ENCODE results near the gene SV2A.

Gene SV2A

GRCh38 chr1:149906570-149907075, 11.0 kb downstream of the SV2A start:
- Histone ChIP-seq H3K27me3 (ENCODE audit: insufficient read depth, poor library complexity, severe bottlenecking) (no peaks in the 10 kb centered on the region), H3K36me3 (ENCODE audit: low read depth) (no peaks in the 10 kb centered on the region), H3K27ac (ENCODE audit: poor library complexity, severe bottlenecking) (no peak overlapping the region), H3K9me3 (ENCODE audit: severe bottlenecking) (no peaks in the 10 kb centered on the region), H3K4me1 (ENCODE audit: insufficient read depth, poor library complexity, severe bottlenecking) (no peaks in the 10 kb centered on the region), H3K4me3 (ENCODE audit: severe bottlenecking) (no peak overlapping the region)
- ATAC-seq (ENCODE audit: low read depth): no peak
- no peak for DNase-seq (ENCODE audit: low spot score)
- no peak for TF ChIP-seq CTCF (IDR thresholded peaks at IDR 0.05; ENCODE audit: poor library complexity, severe bottlenecking)

GRCh38 chr1:149903836-149904491, 13.7 kb downstream of the SV2A start:
- 0 out of 2 replicates have a peak, but pooled peaks cover 5% of the 10 kb centered on the region for H3K36me3 ChIP-seq (ENCODE audit: low read depth)
- DNase-seq (ENCODE audit: low spot score) (no peak), ATAC-seq (ENCODE audit: low read depth) (no peak)
- no peaks in the 10 kb centered on the region for H3K27me3 ChIP-seq (ENCODE audit: insufficient read depth, poor library complexity, severe bottlenecking)
- H3K4me1 ChIP-seq (ENCODE audit: insufficient read depth, poor library complexity, severe bottlenecking): no peaks in the 10 kb centered on the region
- no peaks in the 10 kb centered on the region for H3K9me3 ChIP-seq (ENCODE audit: severe bottlenecking)
- TF ChIP-seq CTCF (IDR thresholded peaks at IDR 0.05; ENCODE audit: poor library complexity, severe bottlenecking): no peak
- H3K27ac ChIP-seq (ENCODE audit: poor library complexity, severe bottlenecking): no peak overlapping the region
- no peak overlapping the region for H3K4me3 ChIP-seq (ENCODE audit: severe bottlenecking)

GRCh38 chr1:149899460-149900284, 18.0 kb downstream of the SV2A start, which contains the start of gene BOLA1:
TSS of gene BOLA1 (plus strand) at chr1:149899568. CDS start at chr1:149900060, 492 bp downstream.
- 0 out of 2 replicates have a peak, but pooled peaks cover 5% of the 10 kb centered on the region for H3K36me3 ChIP-seq (ENCODE audit: low read depth)
- no peaks in the 10 kb centered on the region for H3K4me1 ChIP-seq (ENCODE audit: insufficient read depth, poor library complexity, severe bottlenecking)
- H3K27ac ChIP-seq (ENCODE audit: poor library complexity, severe bottlenecking): peak within 1 kb of the TSS; percentile 47

GRCh38 chr1:149896575-149896974, 21.1 kb downstream of the SV2A start:
- DNase-seq (ENCODE audit: low spot score) (no peak), ATAC-seq (ENCODE audit: low read depth) (no peak)
- Histone ChIP-seq H3K4me1 (ENCODE audit: insufficient read depth, poor library complexity, severe bottlenecking) (no peaks in the 10 kb centered on the region), H3K4me3 (ENCODE audit: severe bottlenecking) (no peak overlapping the region), H3K27me3 (ENCODE audit: insufficient read depth, poor library complexity, severe bottlenecking) (no peaks in the 10 kb centered on the region), H3K36me3 (ENCODE audit: low read depth) (0 out of 2 replicates have a peak, but pooled peaks cover 5% of the 10 kb centered on the region), H3K27ac (ENCODE audit: poor library complexity, severe bottlenecking) (no peak overlapping the region), H3K9me3 (ENCODE audit: severe bottlenecking) (no peaks in the 10 kb centered on the region)
- TF ChIP-seq CTCF (IDR thresholded peaks at IDR 0.05; ENCODE audit: poor library complexity, severe bottlenecking): no peak

More at GRCh38 chr1:149899460-149900284, 18.0 kb downstream of the SV2A start, which contains the start of gene BOLA1:
- Histone ChIP-seq H3K27me3 (ENCODE audit: insufficient read depth, poor library complexity, severe bottlenecking) (no peaks in the 10 kb centered on the region), H3K9me3 (ENCODE audit: severe bottlenecking) (no peaks in the 10 kb centered on the region), H3K4me3 (ENCODE audit: severe bottlenecking) (peak within 1 kb of the TSS; percentile 43)
- peak; percentile 99 for ATAC-seq (ENCODE audit: low read depth)
- no peak for TF ChIP-seq CTCF (IDR thresholded peaks at IDR 0.05; ENCODE audit: poor library complexity, severe bottlenecking)
- peak; percentile 93 for DNase-seq (ENCODE audit: low spot score)

Data from RWPE2 (cell line).